ENCODE data around the gene MMP28. TPM values are rescaled to one million over a fixed set of nuclear protein-coding genes. Genes with fewer than 3 reads are reported as not detected.

Gene MMP28, protein sequence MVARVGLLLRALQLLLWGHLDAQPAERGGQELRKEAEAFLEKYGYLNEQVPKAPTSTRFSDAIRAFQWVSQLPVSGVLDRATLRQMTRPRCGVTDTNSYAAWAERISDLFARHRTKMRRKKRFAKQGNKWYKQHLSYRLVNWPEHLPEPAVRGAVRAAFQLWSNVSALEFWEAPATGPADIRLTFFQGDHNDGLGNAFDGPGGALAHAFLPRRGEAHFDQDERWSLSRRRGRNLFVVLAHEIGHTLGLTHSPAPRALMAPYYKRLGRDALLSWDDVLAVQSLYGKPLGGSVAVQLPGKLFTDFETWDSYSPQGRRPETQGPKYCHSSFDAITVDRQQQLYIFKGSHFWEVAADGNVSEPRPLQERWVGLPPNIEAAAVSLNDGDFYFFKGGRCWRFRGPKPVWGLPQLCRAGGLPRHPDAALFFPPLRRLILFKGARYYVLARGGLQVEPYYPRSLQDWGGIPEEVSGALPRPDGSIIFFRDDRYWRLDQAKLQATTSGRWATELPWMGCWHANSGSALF
- total RNA-seq = 0.79 and 2.7 TPM in 2 replicates

DNA sequence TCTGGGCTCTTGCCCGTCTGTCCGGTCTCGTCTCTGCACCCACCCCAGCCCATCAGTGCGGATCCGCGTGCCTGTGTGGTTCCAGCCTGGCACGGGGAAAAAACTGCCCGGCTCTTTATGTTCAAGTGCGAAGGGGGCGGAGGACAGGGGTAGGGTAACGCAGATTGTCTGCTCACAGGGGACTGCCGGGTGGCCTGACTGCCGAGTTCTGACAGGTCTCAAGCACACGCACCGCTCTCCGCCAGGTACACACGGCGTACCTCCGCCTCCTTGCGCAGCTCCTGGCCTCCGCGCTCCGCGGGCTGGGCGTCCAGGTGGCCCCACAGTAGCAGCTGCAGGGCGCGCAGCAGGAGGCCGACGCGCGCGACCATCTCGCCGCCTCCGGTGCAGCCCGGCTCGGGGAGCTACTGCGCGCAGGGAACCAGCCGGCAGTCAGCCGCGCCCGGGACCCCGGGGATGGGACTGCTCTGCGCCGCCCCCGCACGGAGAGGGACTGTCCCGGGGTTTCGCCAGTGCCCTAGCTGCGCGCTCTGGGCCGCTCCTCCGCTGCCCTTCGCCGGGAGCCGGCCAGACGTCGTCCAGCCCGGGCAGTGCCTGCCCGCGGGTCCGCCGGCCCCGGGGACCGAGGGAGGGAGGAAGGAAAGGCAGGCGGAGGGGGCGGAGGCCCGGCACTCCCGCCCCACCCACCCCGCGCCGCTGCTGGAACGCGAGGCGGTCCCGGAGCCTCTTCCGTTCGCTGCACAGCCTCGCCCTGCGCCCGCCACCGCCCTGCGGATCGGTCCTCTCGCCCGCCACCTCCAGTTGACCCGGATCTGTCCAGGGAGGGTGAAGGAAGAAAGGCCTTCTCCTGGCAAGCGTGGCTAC is at the start of gene MMP28:
MMP28 (minus strand) TSS at position 635 of the 864 bp plus-strand sequence; CDS start at position 371, 264 bp downstream.

DNA sequence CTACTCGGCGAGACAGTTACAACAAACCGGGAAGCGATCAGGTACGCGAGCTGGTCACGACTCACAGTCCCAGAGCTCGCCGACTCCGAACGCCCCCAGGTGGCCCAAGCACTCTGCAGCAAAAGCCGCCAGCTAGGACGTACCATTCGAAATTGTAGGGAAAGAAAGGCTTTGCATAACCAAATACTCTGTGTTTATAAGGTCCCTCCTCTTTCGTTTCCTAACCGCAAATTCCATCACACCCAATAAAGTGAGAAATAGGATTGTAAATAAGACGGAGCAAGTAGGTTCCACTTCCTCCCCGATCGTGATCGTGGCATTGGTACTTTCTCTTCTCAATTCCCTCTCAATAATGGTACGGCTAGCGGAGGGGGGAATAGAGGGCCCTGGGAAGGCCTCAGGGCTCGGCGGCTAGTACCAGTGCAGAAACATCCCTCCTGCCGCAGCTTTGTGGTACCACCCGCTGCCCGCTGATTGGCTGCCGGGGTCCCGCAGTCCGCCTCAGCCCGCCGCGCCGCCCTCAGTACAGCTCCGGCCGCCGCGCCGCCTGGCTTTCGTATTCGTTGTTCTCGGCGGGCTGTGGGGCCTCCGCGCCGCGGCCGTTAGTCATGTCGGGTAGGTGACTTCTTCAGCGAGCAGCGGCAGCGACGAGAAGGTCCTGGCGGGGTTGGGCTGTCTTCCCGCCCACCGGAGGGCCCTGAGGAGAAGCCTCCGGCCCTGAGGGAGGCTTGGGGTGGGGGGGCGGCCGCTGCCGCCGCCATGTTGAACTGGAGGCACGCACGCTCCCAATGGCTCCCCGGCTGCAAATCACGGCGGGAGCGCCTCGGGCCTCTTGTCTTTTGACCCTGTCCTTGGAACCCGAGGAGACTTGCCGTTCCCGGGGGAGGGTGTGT is 13.8 kb upstream of the MMP28 start, which contains the start of gene TAF15:
TAF15 (plus strand) TSS at position 523 of the 893 bp plus-strand sequence; CDS start at position 609, 86 bp downstream.

DNA sequence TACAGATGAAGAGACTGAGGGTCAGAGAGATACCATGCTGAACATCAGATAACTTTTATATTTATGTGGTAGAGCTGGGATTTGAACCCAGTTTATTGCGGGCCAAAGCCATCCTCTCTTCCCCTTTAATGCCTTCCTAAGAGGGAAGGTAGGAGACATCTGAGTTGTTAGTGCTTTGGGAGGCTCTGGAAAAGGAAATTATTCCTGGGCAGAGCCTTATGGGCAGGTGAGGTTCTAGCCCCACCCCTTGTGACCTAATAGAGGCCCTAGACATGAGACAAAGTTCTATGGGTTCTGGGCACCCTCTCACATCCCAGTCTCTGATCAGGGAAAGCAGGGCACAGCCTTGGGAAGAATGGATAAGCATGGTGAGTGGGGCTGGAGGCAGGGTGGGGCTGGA is 34.9 kb downstream of the MMP28 start, which contains the start of gene C17orf50:
C17orf50 (plus strand) TSS at position 301 of the 400 bp plus-strand sequence; CDS start at position 356, 55 bp downstream.

DNA sequence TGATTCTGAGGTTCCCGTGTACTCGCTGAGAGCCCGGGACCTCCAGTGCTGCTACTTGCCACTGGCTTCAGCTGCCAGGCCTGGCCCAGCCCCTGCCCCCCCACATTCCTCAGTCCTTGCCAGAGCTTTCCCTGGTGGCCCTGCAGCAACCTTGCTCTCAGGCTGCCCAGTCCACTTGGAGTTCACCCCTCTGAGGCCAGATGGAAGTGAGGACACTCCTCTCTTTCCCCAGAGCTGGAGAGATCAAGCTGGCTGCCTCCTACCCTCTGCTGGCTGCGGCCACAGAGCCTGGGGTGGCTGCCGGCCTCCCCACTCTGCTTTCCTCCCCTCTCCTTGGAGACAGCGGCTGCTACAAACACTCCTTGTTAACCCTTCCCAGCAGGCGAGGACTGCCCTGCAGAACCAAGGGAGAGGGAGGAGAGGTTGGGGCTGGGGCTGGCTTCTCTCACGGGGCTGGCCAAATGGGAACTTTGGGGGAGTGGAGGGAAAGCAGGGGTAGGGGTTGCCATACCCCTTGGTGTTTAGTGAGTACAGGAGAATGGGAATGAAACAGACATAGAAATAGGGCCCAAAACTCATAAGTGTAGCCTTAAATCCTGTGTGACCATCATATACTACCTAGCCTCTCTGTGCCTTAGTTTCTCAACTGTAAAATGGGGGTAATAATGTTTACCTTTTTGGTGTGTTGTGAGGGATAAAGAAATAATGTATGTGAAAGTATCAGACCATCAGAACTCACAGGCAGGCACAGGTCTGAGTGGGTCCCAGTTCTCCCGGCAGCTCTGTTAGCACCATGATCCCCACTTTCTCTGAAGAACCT is 42.3 kb downstream of the MMP28 start, which contains the start of gene GAS2L2:
GAS2L2 (minus strand) TSS at position 295 of the 820 bp plus-strand sequence. CDS start 389 bp downstream, outside the sequence.

DNA sequence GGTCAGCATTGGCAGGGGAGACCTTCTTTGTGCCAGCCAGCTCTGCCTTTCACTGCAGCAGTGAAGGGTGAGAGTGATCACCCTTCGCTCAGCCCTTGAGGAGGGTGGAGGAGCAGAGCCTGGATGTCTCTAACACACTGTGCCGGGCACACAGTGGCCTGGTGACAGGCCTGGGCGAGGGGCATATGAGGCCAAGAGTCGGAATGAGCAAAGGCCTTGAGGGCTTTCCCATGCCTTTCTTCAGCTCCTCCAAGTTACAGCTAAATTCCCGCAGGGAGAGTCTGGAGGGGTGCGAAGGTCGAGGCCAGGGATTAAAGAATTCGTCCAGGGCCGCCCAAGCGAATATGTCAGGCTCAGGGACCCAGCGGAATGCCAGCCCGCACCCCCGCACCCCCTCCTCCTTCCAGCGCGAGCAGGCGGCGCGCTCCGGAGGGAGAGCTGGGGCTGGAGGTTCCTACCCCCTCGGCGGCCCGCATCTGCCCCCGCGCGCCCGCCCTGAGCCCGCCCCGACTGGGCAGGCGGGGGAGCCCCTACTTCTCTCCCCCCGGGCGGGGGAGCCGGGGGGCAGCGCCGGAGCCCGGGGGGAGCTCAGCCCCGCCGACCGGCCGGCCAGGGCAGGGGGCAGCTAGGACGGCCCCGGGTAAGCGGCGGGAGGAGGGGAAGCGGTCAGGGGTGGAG is 64.1 kb downstream of the MMP28 start, which contains the start of gene RASL10B:
RASL10B (plus strand) TSS at position 401 of the 678 bp plus-strand sequence. CDS start 3,546 bp downstream, outside the sequence.

Other genes with a start within 250 kb of the MMP28 start
- gene SLFN14, start 234.8 kb downstream of the MMP28 start, total RNA-seq = not detected in 2 replicates
- gene PEX12, start 217.1 kb downstream of the MMP28 start, total RNA-seq = 9.0 and 9.8 TPM in 2 replicates
- gene AP2B1, start 208.3 kb downstream of the MMP28 start, total RNA-seq = 146 and 182 TPM in 2 replicates
- 0.39 and 0.65 TPM in 2 replicates for gene RASL10B, start 64.0 kb downstream of the MMP28 start, total RNA-seq
- gene GAS2L2, start 42.4 kb downstream of the MMP28 start, total RNA-seq = not detected in 2 replicates
- gene C17orf50, start 34.8 kb downstream of the MMP28 start, total RNA-seq = not detected in 2 replicates
- gene TAF15, start 13.8 kb upstream of the MMP28 start, total RNA-seq = 36.5 and 57.6 TPM in 2 replicates
- not detected in 2 replicates for gene HEATR9, start 73.2 kb upstream of the MMP28 start, total RNA-seq
- not detected in 2 replicates for gene CCL5, start 84.7 kb upstream of the MMP28 start, total RNA-seq
- gene RDM1, start 135.1 kb upstream of the MMP28 start, total RNA-seq = under 0.01 and 0.43 TPM in 2 replicates
- not detected in 2 replicates for gene LYZL6, start 148.1 kb upstream of the MMP28 start, total RNA-seq
- not detected in 2 replicates for gene CCL16, start 185.9 kb upstream of the MMP28 start, total RNA-seq
- gene CCL14, start 191.1 kb upstream of the MMP28 start, total RNA-seq = not detected in 2 replicates
- gene CCL15, start 205.9 kb upstream of the MMP28 start, total RNA-seq = not detected in 2 replicates
- not detected in 2 replicates for gene CCL23, start 222.3 kb upstream of the MMP28 start, total RNA-seq